H9 (cell line): Measurements from ENCODE around the gene BAIAP2. TPM values are rescaled to one million over a fixed set of nuclear protein-coding genes. Genes with fewer than 3 reads are reported as not detected.
A peak's percentile ranks its signal among the peaks of the same experiment; 100 is the strongest.

ENCODE experiments used
- DNase-seq: peaks from one replicate; pipeline ENCODE4 v3.0.0-alpha.2; 2017
- H2AFZ ChIP-seq: one replicate; pipeline ENCODE4 v1.6.1; 2013; ENCODE audit warnings: mild to moderate bottlenecking, low read length, control low read depth, moderate library complexity
- H2AK5ac ChIP-seq: 2 replicates; pipeline ENCODE4 v1.6.1; 2013; ENCODE audit warnings: low read length, control low read depth, mixed read lengths; ENCODE audit not compliant: insufficient read length
- H2BK120ac ChIP-seq: one replicate; pipeline ENCODE4 v1.6.1; 2013; ENCODE audit warnings: low read depth, mild to moderate bottlenecking, low read length, control low read depth, inconsistent platforms; ENCODE audit not compliant: poor library complexity, severe bottlenecking
- H2BK12ac ChIP-seq: 2 replicates; pipeline ENCODE4 v1.6.1; 2013; ENCODE audit warnings: low read length, control low read depth, mixed read lengths, low read depth; ENCODE audit not compliant: insufficient read length
- H2BK15ac ChIP-seq: 2 replicates; pipeline ENCODE4 v1.6.1; 2013; ENCODE audit warnings: low read depth, low read length, control low read depth
- H2BK20ac ChIP-seq: one replicate; pipeline ENCODE4 v1.6.1; 2013; ENCODE audit warnings: low read depth, mild to moderate bottlenecking, low read length, control low read depth, inconsistent platforms; ENCODE audit not compliant: poor library complexity, severe bottlenecking
- H2BK5ac ChIP-seq: 2 replicates; pipeline ENCODE4 v1.6.1; 2013; ENCODE audit warnings: low read length, control low read depth, mixed read lengths; ENCODE audit not compliant: insufficient read length
- H3K14ac ChIP-seq: 2 replicates; pipeline ENCODE4 v1.6.1; 2013; ENCODE audit warnings: low read length, control low read depth; ENCODE audit not compliant: insufficient read depth
- H3K18ac ChIP-seq: 2 replicates; pipeline ENCODE4 v1.6.1; 2013; ENCODE audit warnings: low read depth, mild to moderate bottlenecking, mixed read lengths, low read length, control low read depth; ENCODE audit not compliant: insufficient read length
- H3K23ac ChIP-seq: 2 replicates; pipeline ENCODE4 v1.6.1; 2013; ENCODE audit warnings: low read length, control low read depth, mixed read lengths, low read depth; ENCODE audit not compliant: insufficient read length
- H3K23me2 ChIP-seq: 2 replicates; pipeline ENCODE4 v1.6.1; 2013; ENCODE audit warnings: low read depth, mild to moderate bottlenecking, mixed read lengths, low read length, control low read depth; ENCODE audit not compliant: insufficient read length, poor library complexity, severe bottlenecking
- H3K27ac ChIP-seq: 2 replicates; pipeline ENCODE4 v1.5.1; 2013; ENCODE audit warnings: low read length, control low read depth, mixed read lengths, low read depth; ENCODE audit not compliant: insufficient read length
- H3K27me3 ChIP-seq: 2 replicates; pipeline ENCODE4 v1.6.1; 2013; ENCODE audit warnings: low read length, control low read depth, inconsistent platforms; ENCODE audit not compliant: insufficient read depth
- H3K4ac ChIP-seq: 2 replicates; pipeline ENCODE4 v1.6.1; 2013; ENCODE audit warnings: low read depth, mild to moderate bottlenecking, control low read depth, inconsistent platforms, low read length, moderate library complexity
- H3K4me1 ChIP-seq: 2 replicates; pipeline ENCODE4 v1.6.1; 2013; ENCODE audit warnings: low read length, control low read depth, inconsistent platforms; ENCODE audit not compliant: insufficient read depth
- H3K4me2 ChIP-seq: 2 replicates; pipeline ENCODE4 v1.6.1; 2013; ENCODE audit warnings: low read length, control low read depth, mixed read lengths; ENCODE audit not compliant: insufficient read length, insufficient read depth
- H3K56ac ChIP-seq: 2 replicates; pipeline ENCODE4 v1.6.1; 2013; ENCODE audit warnings: low read depth, mild to moderate bottlenecking, mixed read lengths, low read length, control low read depth; ENCODE audit not compliant: insufficient read length
- H3K79me1 ChIP-seq: 2 replicates; pipeline ENCODE4 v1.6.1; 2013; ENCODE audit warnings: low read depth, mild to moderate bottlenecking, moderate library complexity, low read length, control low read depth, inconsistent platforms; ENCODE audit not compliant: insufficient read depth, poor library complexity, severe bottlenecking
- H3K79me2 ChIP-seq: 2 replicates; pipeline ENCODE4 v1.6.1; 2013; ENCODE audit warnings: low read length, control low read depth, inconsistent platforms; ENCODE audit not compliant: insufficient read depth
- H3K9ac ChIP-seq: 2 replicates; pipeline ENCODE4 v1.6.1; 2013; ENCODE audit warnings: low read length, control low read depth, mixed read lengths; ENCODE audit not compliant: insufficient read length; ENCODE audit errors: extremely low read depth
- H3K9me3 ChIP-seq: one replicate; pipeline ENCODE4 v1.6.1; 2013; ENCODE audit warnings: low read depth, low read length, inconsistent platforms; ENCODE audit not compliant: control insufficient read depth
- H3T11ph ChIP-seq: one replicate; pipeline ENCODE4 v1.6.1; 2013; ENCODE audit warnings: mild to moderate bottlenecking, low read length, control low read depth, inconsistent platforms
- H4K20me1 ChIP-seq: one replicate; pipeline ENCODE4 v1.6.1; 2013; ENCODE audit not compliant: control insufficient read depth, insufficient read length, insufficient read depth
- H4K5ac ChIP-seq: 2 replicates; pipeline ENCODE4 v1.6.1; 2013; ENCODE audit warnings: low read depth, mild to moderate bottlenecking, mixed read lengths, low read length, control low read depth; ENCODE audit not compliant: insufficient read length
- H4K8ac ChIP-seq: replicated peaks from 2 replicates; pipeline ENCODE4 v1.6.1; 2013; ENCODE audit warnings: low read length, control low read depth, mixed read lengths, low read depth; ENCODE audit not compliant: insufficient read length
- H4K91ac ChIP-seq: 2 replicates; pipeline ENCODE4 v1.6.1; 2013; ENCODE audit warnings: low read depth, mild to moderate bottlenecking, moderate library complexity, mixed read lengths, low read length, control low read depth; ENCODE audit not compliant: insufficient read length
- H3K27ac Mint-ChIP-seq, 3 experiments: 2 replicates in 2 of 3; 3 replicates in 1 of 3; pipeline ENCODE4 v1.8.0; 2020 to 2021; ENCODE audit warnings: mixed read lengths in 3 of 3, mild to moderate bottlenecking in 1 of 3, moderate library complexity in 1 of 3
- H3K27me3 Mint-ChIP-seq: 2 replicates; pipeline ENCODE4 v1.8.0; 2021; ENCODE audit warnings: low read depth, mild to moderate bottlenecking, moderate library complexity, mixed read lengths
- H3K36me3 Mint-ChIP-seq, 3 experiments: 2 replicates in 2 of 3; 3 replicates in 1 of 3; pipeline ENCODE4 v1.8.0; 2020 to 2021; ENCODE audit warnings: low read depth in 3 of 3, mixed read lengths in 3 of 3; ENCODE audit not compliant: insufficient read depth in 1 of 3
- H3K4me1 Mint-ChIP-seq, 2 experiments: 2 replicates each; pipeline ENCODE4 v1.8.0; 2020; ENCODE audit warnings: mixed read lengths in 2 of 2
- H3K4me3 Mint-ChIP-seq, 2 experiments: 2 replicates in 1 of 2; 3 replicates in 1 of 2; pipeline ENCODE4 v1.8.0; 2020 to 2021; ENCODE audit warnings: mild to moderate bottlenecking in 2 of 2, mixed read lengths in 2 of 2, moderate library complexity in 1 of 2
- H3K9me3 Mint-ChIP-seq, 2 experiments: 2 replicates in 1 of 2; 3 replicates in 1 of 2; pipeline ENCODE4 v1.8.0; 2020; ENCODE audit warnings: mild to moderate bottlenecking in 2 of 2, mixed read lengths in 2 of 2, moderate library complexity in 1 of 2
- WGBS: extraction: QIAGEN DNeasy Blood & Tissue Kit; methylation state at CpG from one replicate; pipeline ENCODE4 v1.1.7; 2013; ENCODE audit warnings: missing lambda C conversion rate, low lambda C conversion rate, mixed read lengths; ENCODE audit not compliant: insufficient read length; ENCODE audit errors: extremely low coverage; 5-methylcytosine and 5-hydroxymethylcytosine counted together
- total RNA-seq: library from RNA; stranded (reverse); gene quantifications from 2 replicates; pipeline ENCODE4 v1.2.1, GENCODE V29; 2021
- TF ChIP-seq, protein P1 (sequence below): fragments of 200-600 bp; sonication (generic); conservative IDR thresholded peaks from 3 replicates; pipeline ENCODE4 v1.8.0; 2021; ENCODE audit warnings: antibody characterized with exemption, mild to moderate bottlenecking

Gene BAIAP2
- total RNA-seq, 1 experiment from 2014 or later: 27.8 TPM

DNA sequence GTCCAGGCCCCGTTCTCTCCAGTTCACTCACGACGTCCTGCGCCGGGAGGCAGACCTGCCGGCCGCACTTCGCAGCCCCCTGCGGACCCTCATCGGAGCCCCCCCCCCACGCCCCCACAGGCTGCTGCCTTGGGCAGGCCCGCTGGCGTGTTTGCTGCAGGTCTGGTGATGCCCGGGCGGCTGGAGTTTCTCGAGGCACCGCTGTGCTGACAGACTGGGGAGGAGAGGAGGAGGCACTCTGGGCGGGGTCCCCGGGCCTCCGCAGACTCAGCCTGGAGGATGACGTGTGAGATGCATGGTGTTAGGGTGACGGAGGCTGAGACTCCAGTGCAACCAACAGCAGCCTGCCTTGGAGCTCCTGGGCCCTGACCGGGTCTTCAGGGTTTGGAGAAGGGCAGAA is 24.1 kb downstream of the BAIAP2 start:
- no peak for DNase-seq
- Histone ChIP-seq H2AK5ac (no peak overlapping the region), H3K18ac (no peak overlapping the region), H3K9me3 (no peaks in the 10 kb centered on the region), H2BK20ac (no peak overlapping the region), H3K4ac (no peak overlapping the region), H4K8ac (no peak overlapping the region), H3K14ac (no peak overlapping the region), H3K79me1 (no peaks in the 10 kb centered on the region), H3K23me2 (no peaks in the 10 kb centered on the region), H3K23ac (no peak overlapping the region), H2BK5ac (no peak overlapping the region), H3K4me1 (no peaks in the 10 kb centered on the region), H3K27ac (no peak overlapping the region), H3K9ac (no peak overlapping the region), H3K56ac (no peak overlapping the region), H4K5ac (no peak overlapping the region), H3K4me2 (no peak overlapping the region), H4K91ac (no peak overlapping the region), H2BK15ac (no peak overlapping the region), H3K27me3 (no peaks in the 10 kb centered on the region), H2BK12ac (no peak overlapping the region), H3K79me2 (no peaks in the 10 kb centered on the region), H2AFZ (no peak overlapping the region), H3T11ph (no peak overlapping the region), H2BK120ac (no peak overlapping the region), H4K20me1 (no peaks in the 10 kb centered on the region)
- H3K9me3 Mint-ChIP-seq: no peaks in the 10 kb centered on the region
- TF ChIP-seq, protein P1, sequence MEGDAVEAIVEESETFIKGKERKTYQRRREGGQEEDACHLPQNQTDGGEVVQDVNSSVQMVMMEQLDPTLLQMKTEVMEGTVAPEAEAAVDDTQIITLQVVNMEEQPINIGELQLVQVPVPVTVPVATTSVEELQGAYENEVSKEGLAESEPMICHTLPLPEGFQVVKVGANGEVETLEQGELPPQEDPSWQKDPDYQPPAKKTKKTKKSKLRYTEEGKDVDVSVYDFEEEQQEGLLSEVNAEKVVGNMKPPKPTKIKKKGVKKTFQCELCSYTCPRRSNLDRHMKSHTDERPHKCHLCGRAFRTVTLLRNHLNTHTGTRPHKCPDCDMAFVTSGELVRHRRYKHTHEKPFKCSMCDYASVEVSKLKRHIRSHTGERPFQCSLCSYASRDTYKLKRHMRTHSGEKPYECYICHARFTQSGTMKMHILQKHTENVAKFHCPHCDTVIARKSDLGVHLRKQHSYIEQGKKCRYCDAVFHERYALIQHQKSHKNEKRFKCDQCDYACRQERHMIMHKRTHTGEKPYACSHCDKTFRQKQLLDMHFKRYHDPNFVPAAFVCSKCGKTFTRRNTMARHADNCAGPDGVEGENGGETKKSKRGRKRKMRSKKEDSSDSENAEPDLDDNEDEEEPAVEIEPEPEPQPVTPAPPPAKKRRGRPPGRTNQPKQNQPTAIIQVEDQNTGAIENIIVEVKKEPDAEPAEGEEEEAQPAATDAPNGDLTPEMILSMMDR: no peak
- no CpG with 5 or more reads among the region's 23 CpGs for WGBS
- peaks cover 0 to 10% (median 8%) of the 10 kb centered on the region in 3 experiments for H3K36me3 Mint-ChIP-seq
- H3K27ac Mint-ChIP-seq: peak overlapping the region in 1 of 3 experiments; percentile 70; a peak in 1 of 7 replicates
- peaks cover 15 to 26% of the 10 kb centered on the region in 2 experiments for H3K4me1 Mint-ChIP-seq
- H3K27me3 Mint-ChIP-seq: no peaks in the 10 kb centered on the region
- H3K4me3 Mint-ChIP-seq: no peak overlapping the region
